ENCODE measurements around the gene RBM22. TPM values are rescaled to one million over a fixed set of nuclear protein-coding genes. Genes with fewer than 3 reads are reported as not detected.

Gene RBM22
- total RNA-seq, 1 donor from 2014 or later, result 66.8 TPM

GRCh38 chr5:150659360-150660107, 41.3 kb downstream of the RBM22 start:
- Mint-ChIP-seq H3K27ac (peak overlapping the region; percentile 88), H3K4me1 (peaks cover 30% of the 10 kb centered on the region), H3K9me3 (no peaks in the 10 kb centered on the region), H3K36me3 (no peaks in the 10 kb centered on the region), H3K27me3 (ENCODE audit: low read depth) (peaks cover 2% of the 10 kb centered on the region), H3K4me3 (no peak overlapping the region)
- peak in 1 of 2 experiments; percentile 7 for DNase-seq (ENCODE audit: low spot score in 2 of 2, unreplicated experiment in 2 of 2)
- no peak for TF ChIP-seq CTCF (IDR thresholded peaks at IDR 0.05; ENCODE audit: unreplicated experiment)

GRCh38 chr5:150658699-150659265, 42.1 kb downstream of the RBM22 start:
- Mint-ChIP-seq H3K4me1 (peaks cover 30% of the 10 kb centered on the region), H3K4me3 (no peak overlapping the region), H3K27ac (peak overlapping the region; percentile 14), H3K36me3 (no peaks in the 10 kb centered on the region), H3K27me3 (ENCODE audit: low read depth) (peaks cover 2% of the 10 kb centered on the region), H3K9me3 (no peaks in the 10 kb centered on the region)
- no peak for TF ChIP-seq CTCF (IDR thresholded peaks at IDR 0.05; ENCODE audit: unreplicated experiment)
- no peak for DNase-seq (ENCODE audit: low spot score in 2 of 2, unreplicated experiment in 2 of 2)

GRCh38 chr5:150658121-150658520, 42.7 kb downstream of the RBM22 start:
- no peak overlapping the region for H3K4me3 Mint-ChIP-seq
- H3K27me3 Mint-ChIP-seq (ENCODE audit: low read depth), result peaks cover 2% of the 10 kb centered on the region
- peaks cover 31% of the 10 kb centered on the region for H3K4me1 Mint-ChIP-seq
- no peaks in the 10 kb centered on the region for H3K9me3 Mint-ChIP-seq
- peak overlapping the region; percentile 23 for H3K27ac Mint-ChIP-seq
- no peak for TF ChIP-seq CTCF (IDR thresholded peaks at IDR 0.05; ENCODE audit: unreplicated experiment)
- H3K36me3 Mint-ChIP-seq, result no peaks in the 10 kb centered on the region
- DNase-seq (ENCODE audit: low spot score in 2 of 2, unreplicated experiment in 2 of 2), result no peak

GRCh38 chr5:150656191-150657132, 44.4 kb downstream of the RBM22 start:
- Mint-ChIP-seq H3K27me3 (ENCODE audit: low read depth) (no peaks in the 10 kb centered on the region), H3K4me3 (peak overlapping the region; percentile 59), H3K9me3 (no peaks in the 10 kb centered on the region), H3K36me3 (peaks cover 4% of the 10 kb centered on the region), H3K27ac (peak overlapping the region; percentile 75), H3K4me1 (peaks cover 45% of the 10 kb centered on the region)
- peak; percentile 73 for TF ChIP-seq CTCF (IDR thresholded peaks at IDR 0.05; ENCODE audit: unreplicated experiment)
- DNase-seq (ENCODE audit: low spot score in 2 of 2, unreplicated experiment in 2 of 2), result peak; percentile 69 to 88

GRCh38 chr5:150655221-150655620, 45.6 kb downstream of the RBM22 start:
- DNase-seq (ENCODE audit: low spot score in 2 of 2, unreplicated experiment in 2 of 2), result no peak
- Mint-ChIP-seq H3K4me3 (no peak overlapping the region), H3K27ac (no peak overlapping the region), H3K4me1 (peaks cover 40% of the 10 kb centered on the region), H3K36me3 (peaks cover 6% of the 10 kb centered on the region), H3K9me3 (no peaks in the 10 kb centered on the region), H3K27me3 (ENCODE audit: low read depth) (no peaks in the 10 kb centered on the region)
- TF ChIP-seq CTCF (IDR thresholded peaks at IDR 0.05; ENCODE audit: unreplicated experiment), result no peak

Measured in mesothelial cell of epicardium (in vitro differentiated cells).